Measurements from ENCODE around the gene SIDT2. TPM values are rescaled to one million over a fixed set of nuclear protein-coding genes. Genes with fewer than 3 reads are reported as not detected.

SIDT2 gene
- total RNA-seq, 1 donor: 27.5 TPM

DNA sequence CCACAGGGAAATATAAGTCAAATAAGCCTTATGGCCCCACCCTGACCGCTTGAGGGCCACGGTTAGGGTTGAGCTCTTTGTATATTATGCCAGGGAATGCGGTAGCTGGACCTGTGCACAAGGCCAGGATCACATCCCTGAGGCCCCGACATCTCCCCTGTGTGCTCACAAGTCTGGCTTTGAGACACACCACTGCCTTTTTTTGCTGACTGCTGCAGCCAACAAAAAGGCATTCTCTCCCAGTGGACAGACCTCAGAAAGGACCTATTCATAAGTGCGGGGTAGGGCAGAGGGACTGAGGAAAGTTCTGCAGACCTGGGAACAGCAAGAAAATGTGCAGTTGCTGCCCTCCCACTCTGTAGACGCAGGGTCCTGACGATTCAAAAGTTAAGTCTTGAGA, 3.4 kb upstream of the SIDT2 start:
- Histone ChIP-seq H3K27ac (ENCODE audit: low read depth, low read length) (no peak overlapping the region), H3K79me2 (ENCODE audit: insufficient read depth, low read length) (peaks cover 4% of the 10 kb centered on the region)

DNA sequence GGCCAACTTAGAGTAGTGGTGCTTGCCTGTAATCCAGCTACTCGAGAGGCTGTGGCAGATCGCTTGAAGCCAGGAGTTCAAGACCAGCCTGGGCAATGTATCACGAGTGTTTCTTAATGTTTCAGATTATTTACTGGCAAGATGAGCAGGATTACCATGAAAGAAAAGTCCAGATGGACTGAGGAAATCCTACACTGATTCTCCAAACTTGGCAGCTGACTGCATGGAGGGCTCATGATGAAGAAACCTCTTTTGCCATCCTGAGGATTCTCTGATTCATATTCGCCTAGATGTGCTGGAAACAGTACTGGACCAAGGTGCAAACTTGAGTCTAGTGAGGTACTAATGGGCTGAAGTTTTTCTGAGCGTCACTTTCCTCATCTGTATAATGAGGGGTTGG, 2.8 kb upstream of the SIDT2 start:
- no peak for DNase-seq (ENCODE audit: insufficient read length, low spot score, missing footprints)
- H3K27me3 ChIP-seq (ENCODE audit: insufficient read depth, low read length): no peaks in the 10 kb centered on the region
- H3K4me1 ChIP-seq (ENCODE audit: insufficient read depth, low read length): peaks cover 39% of the 10 kb centered on the region
- peaks cover 7% of the 10 kb centered on the region for H3K79me2 ChIP-seq (ENCODE audit: insufficient read depth, low read length)
- H2AFZ ChIP-seq (ENCODE audit: low read length): no peak overlapping the region
- TF ChIP-seq, protein P1, sequence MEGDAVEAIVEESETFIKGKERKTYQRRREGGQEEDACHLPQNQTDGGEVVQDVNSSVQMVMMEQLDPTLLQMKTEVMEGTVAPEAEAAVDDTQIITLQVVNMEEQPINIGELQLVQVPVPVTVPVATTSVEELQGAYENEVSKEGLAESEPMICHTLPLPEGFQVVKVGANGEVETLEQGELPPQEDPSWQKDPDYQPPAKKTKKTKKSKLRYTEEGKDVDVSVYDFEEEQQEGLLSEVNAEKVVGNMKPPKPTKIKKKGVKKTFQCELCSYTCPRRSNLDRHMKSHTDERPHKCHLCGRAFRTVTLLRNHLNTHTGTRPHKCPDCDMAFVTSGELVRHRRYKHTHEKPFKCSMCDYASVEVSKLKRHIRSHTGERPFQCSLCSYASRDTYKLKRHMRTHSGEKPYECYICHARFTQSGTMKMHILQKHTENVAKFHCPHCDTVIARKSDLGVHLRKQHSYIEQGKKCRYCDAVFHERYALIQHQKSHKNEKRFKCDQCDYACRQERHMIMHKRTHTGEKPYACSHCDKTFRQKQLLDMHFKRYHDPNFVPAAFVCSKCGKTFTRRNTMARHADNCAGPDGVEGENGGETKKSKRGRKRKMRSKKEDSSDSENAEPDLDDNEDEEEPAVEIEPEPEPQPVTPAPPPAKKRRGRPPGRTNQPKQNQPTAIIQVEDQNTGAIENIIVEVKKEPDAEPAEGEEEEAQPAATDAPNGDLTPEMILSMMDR (IDR thresholded peaks at IDR 0.05; ENCODE audit: extremely low read depth, low read depth, low read length): no peak
- no peaks in the 10 kb centered on the region for H3K9me3 ChIP-seq (ENCODE audit: low read depth, low read length)
- no peak overlapping the region for H3K27ac ChIP-seq (ENCODE audit: low read depth, low read length)
- peaks cover 1% of the 10 kb centered on the region for H3K36me3 ChIP-seq (ENCODE audit: insufficient read depth, low read length)
- H3K4me3 ChIP-seq (ENCODE audit: insufficient read depth, low read length): no peak overlapping the region
- peaks cover 4% of the 10 kb centered on the region for H4K20me1 ChIP-seq (ENCODE audit: insufficient read depth, low read length)
- H3K4me2 ChIP-seq (ENCODE audit: insufficient read depth, low read length): no peak overlapping the region

More for the DNA sequence above, 3.4 kb upstream of the SIDT2 start:
- Histone ChIP-seq H3K27me3 (ENCODE audit: insufficient read depth, low read length) (no peaks in the 10 kb centered on the region), H3K4me2 (ENCODE audit: insufficient read depth, low read length) (no peak overlapping the region), H3K4me1 (ENCODE audit: insufficient read depth, low read length) (peaks cover 36% of the 10 kb centered on the region), H4K20me1 (ENCODE audit: insufficient read depth, low read length) (peaks cover 4% of the 10 kb centered on the region), H3K36me3 (ENCODE audit: insufficient read depth, low read length) (peaks cover 7% of the 10 kb centered on the region), H3K9me3 (ENCODE audit: low read depth, low read length) (no peaks in the 10 kb centered on the region), H3K4me3 (ENCODE audit: insufficient read depth, low read length) (no peak overlapping the region), H2AFZ (ENCODE audit: low read length) (no peak overlapping the region)
- no peak for DNase-seq (ENCODE audit: insufficient read length, low spot score, missing footprints)
- TF ChIP-seq, protein P1 (IDR thresholded peaks at IDR 0.05; ENCODE audit: extremely low read depth, low read depth, low read length): no peak

DNA sequence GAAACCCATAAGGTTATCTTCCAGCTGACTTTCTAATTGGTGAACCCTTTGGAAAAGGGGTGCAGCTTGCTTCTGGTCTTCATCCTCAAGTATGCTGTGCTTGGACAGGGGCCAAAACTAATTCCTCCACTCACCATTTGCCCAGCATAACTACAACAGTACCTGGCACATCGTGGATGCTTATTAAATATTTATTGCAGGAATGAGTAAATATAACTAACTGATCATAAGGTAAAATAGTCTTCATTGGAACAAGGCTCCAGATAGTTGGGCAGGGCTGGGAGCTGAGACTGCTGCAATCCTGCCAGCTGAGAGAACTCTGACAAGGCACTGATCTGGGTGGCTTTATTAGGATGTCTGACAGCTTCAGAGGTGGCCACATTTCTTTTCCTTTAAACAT, 2.4 kb upstream of the SIDT2 start:
- Histone ChIP-seq H3K27ac (ENCODE audit: low read depth, low read length) (no peak overlapping the region), H3K4me2 (ENCODE audit: insufficient read depth, low read length) (no peak overlapping the region), H3K4me1 (ENCODE audit: insufficient read depth, low read length) (peaks cover 40% of the 10 kb centered on the region), H3K27me3 (ENCODE audit: insufficient read depth, low read length) (no peaks in the 10 kb centered on the region), H3K9me3 (ENCODE audit: low read depth, low read length) (no peaks in the 10 kb centered on the region), H4K20me1 (ENCODE audit: insufficient read depth, low read length) (peaks cover under 1% of the 10 kb centered on the region), H3K4me3 (ENCODE audit: insufficient read depth, low read length) (no peak overlapping the region), H3K36me3 (ENCODE audit: insufficient read depth, low read length) (no peaks in the 10 kb centered on the region), H2AFZ (ENCODE audit: low read length) (no peak overlapping the region), H3K79me2 (ENCODE audit: insufficient read depth, low read length) (peaks cover 10% of the 10 kb centered on the region)
- no peak for DNase-seq (ENCODE audit: insufficient read length, low spot score, missing footprints)
- TF ChIP-seq, protein P1 (IDR thresholded peaks at IDR 0.05; ENCODE audit: extremely low read depth, low read depth, low read length): no peak

DNA sequence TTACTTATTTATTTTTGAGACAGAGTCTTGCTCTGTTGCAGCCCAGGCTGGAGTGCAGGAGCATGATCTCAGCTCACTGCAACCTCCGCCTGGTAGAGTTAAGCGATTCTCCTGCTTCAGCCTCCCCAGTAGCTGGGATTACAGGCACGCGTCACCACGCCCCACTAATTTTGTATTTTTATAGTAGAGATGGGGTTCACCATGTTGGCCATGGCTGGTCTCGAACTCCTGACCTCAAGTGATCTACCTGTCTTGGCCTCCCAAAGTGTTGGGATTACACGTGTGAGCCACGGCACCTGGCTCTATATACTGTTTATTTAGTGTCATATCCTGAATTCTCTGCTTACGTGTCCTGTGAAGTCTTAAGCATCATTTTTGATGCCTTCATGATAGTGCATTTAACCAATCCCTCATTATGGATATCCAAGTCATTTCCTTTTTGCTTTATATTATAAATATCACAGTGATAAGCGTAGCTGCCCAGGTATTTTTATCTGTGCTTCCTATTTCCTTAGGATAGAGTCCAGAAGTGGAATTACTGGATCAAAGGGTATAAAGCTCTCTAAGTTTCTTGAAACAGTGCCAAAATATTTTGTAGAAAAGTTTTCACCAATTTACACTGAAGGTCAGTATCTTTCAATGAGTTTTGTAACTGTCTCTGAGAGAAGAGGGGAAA, 871 bp upstream of the SIDT2 start:
- peak overlapping the region; percentile 72 for H3K27ac ChIP-seq (ENCODE audit: low read depth, low read length)
- DNase-seq (ENCODE audit: insufficient read length, low spot score, missing footprints): no peak
- no peaks in the 10 kb centered on the region for H3K27me3 ChIP-seq (ENCODE audit: insufficient read depth, low read length)
- peak overlapping the region; percentile 62 for H2AFZ ChIP-seq (ENCODE audit: low read length)
- H3K9me3 ChIP-seq (ENCODE audit: low read depth, low read length): no peaks in the 10 kb centered on the region
- peaks cover 10% of the 10 kb centered on the region for H3K79me2 ChIP-seq (ENCODE audit: insufficient read depth, low read length)
- H3K36me3 ChIP-seq (ENCODE audit: insufficient read depth, low read length): peaks cover 10% of the 10 kb centered on the region
- H3K4me2 ChIP-seq (ENCODE audit: insufficient read depth, low read length): peak overlapping the region; percentile 87
- no peaks in the 10 kb centered on the region for H4K20me1 ChIP-seq (ENCODE audit: insufficient read depth, low read length)
- TF ChIP-seq, protein P1 (IDR thresholded peaks at IDR 0.05; ENCODE audit: extremely low read depth, low read depth, low read length): no peak
- peak overlapping the region; percentile 89 for H3K4me3 ChIP-seq (ENCODE audit: insufficient read depth, low read length)
- peaks cover 31% of the 10 kb centered on the region for H3K4me1 ChIP-seq (ENCODE audit: insufficient read depth, low read length)
